ENCODE results near the gene IGHMBP2. TPM values are rescaled to one million over a fixed set of nuclear protein-coding genes. Genes with fewer than 3 reads are reported as not detected.

IGHMBP2 gene
- total RNA-seq, 4 donors from 2014 or later: 22.9 to 55.0 (median 30.3) TPM

GRCh38 chr11:68859123-68859522 is 44.6 kb upstream of the IGHMBP2 start:
- no peak overlapping the region for H3K4me3 ChIP-seq
- WGBS: 78% methylated on average over 8 of the region's 8 CpGs
- no peaks in the 10 kb centered on the region for H3K36me3 ChIP-seq
- H3K4me1 ChIP-seq: peaks cover 19% of the 10 kb centered on the region
- DNase-seq (ENCODE audit: low spot score in 2 of 2): no peak
- no peak overlapping the region for H3K27ac ChIP-seq
- no peaks in the 10 kb centered on the region for H3K9me3 ChIP-seq
- no peak for TF ChIP-seq CTCF (IDR thresholded peaks at IDR 0.05)
- no peak for TF ChIP-seq POLR2A (IDR thresholded peaks at IDR 0.05)
- TF ChIP-seq EP300 (IDR thresholded peaks at IDR 0.05): no peak
- TF ChIP-seq POLR2AphosphoS5 (IDR thresholded peaks at IDR 0.05): no peak
- H3K27me3 ChIP-seq: peaks cover 8% of the 10 kb centered on the region

GRCh38 chr11:68862421-68862820 is 41.3 kb upstream of the IGHMBP2 start:
- DNase-seq (ENCODE audit: low spot score in 2 of 2): no peak
- no peak overlapping the region for H3K27ac ChIP-seq
- no peaks in the 10 kb centered on the region for H3K36me3 ChIP-seq
- 92% methylated on average over 6 of the region's 6 CpGs for WGBS
- no peak overlapping the region for H3K4me3 ChIP-seq
- H3K27me3 ChIP-seq: no peaks in the 10 kb centered on the region
- no peaks in the 10 kb centered on the region for H3K9me3 ChIP-seq
- no peaks in the 10 kb centered on the region for H3K4me1 ChIP-seq
- TF ChIP-seq POLR2AphosphoS5 (IDR thresholded peaks at IDR 0.05) (no peak), CTCF (IDR thresholded peaks at IDR 0.05) (no peak), POLR2A (IDR thresholded peaks at IDR 0.05) (no peak), EP300 (IDR thresholded peaks at IDR 0.05) (no peak)

- WGBS: 91% methylated on average over 3 of the region's 3 CpGs
- Histone ChIP-seq H3K36me3 (no peaks in the 10 kb centered on the region), H3K4me3 (no peak overlapping the region), H3K27ac (no peak overlapping the region), H3K27me3 (no peaks in the 10 kb centered on the region), H3K4me1 (no peaks in the 10 kb centered on the region), H3K9me3 (no peaks in the 10 kb centered on the region)
- TF ChIP-seq CTCF (IDR thresholded peaks at IDR 0.05): no peak
- TF ChIP-seq EP300 (IDR thresholded peaks at IDR 0.05): no peak
- TF ChIP-seq POLR2A (IDR thresholded peaks at IDR 0.05): no peak
- TF ChIP-seq POLR2AphosphoS5 (IDR thresholded peaks at IDR 0.05): no peak
- DNase-seq (ENCODE audit: low spot score in 2 of 2): no peak
These were observed 40.0 kb upstream of the IGHMBP2 start for GRCh38 chr11:68863553-68864265.

GRCh38 chr11:68865241-68865640 is 38.5 kb upstream of the IGHMBP2 start:
- WGBS: 99% methylated on average over 8 of the region's 11 CpGs

More at GRCh38 chr11:68865241-68865640, 38.5 kb upstream of the IGHMBP2 start:
- no peak overlapping the region for H3K27ac ChIP-seq
- no peaks in the 10 kb centered on the region for H3K27me3 ChIP-seq
- TF ChIP-seq POLR2AphosphoS5 (IDR thresholded peaks at IDR 0.05) (no peak), CTCF (IDR thresholded peaks at IDR 0.05) (no peak), POLR2A (IDR thresholded peaks at IDR 0.05) (no peak), EP300 (IDR thresholded peaks at IDR 0.05) (no peak)
- H3K4me3 ChIP-seq: no peak overlapping the region
- no peaks in the 10 kb centered on the region for H3K36me3 ChIP-seq
- no peaks in the 10 kb centered on the region for H3K9me3 ChIP-seq
- DNase-seq (ENCODE audit: low spot score in 2 of 2): no peak
- no peaks in the 10 kb centered on the region for H3K4me1 ChIP-seq

All from suprapubic skin (tissue), 4 donors.